GM18505 (cell line): ENCODE measurements around the gene PRKCA.
A peak's percentile ranks its signal among the peaks of the same experiment; 100 is the strongest.

Experiments used
- ATAC-seq: cut with Tn5 transposase; IDR thresholded peaks from one replicate; pipeline ENCODE4 v1.9.1; 2021; ENCODE audit not compliant: unreplicated experiment
- POLR2A ChIP-seq: IDR thresholded peaks from 4 replicates; pipeline ENCODE4 v1.6.1; 2011; ENCODE audit warnings: borderline replicate concordance; ENCODE audit not compliant: insufficient read depth, insufficient read length; ENCODE audit errors: extremely low read depth

PRKCA gene

DNA sequence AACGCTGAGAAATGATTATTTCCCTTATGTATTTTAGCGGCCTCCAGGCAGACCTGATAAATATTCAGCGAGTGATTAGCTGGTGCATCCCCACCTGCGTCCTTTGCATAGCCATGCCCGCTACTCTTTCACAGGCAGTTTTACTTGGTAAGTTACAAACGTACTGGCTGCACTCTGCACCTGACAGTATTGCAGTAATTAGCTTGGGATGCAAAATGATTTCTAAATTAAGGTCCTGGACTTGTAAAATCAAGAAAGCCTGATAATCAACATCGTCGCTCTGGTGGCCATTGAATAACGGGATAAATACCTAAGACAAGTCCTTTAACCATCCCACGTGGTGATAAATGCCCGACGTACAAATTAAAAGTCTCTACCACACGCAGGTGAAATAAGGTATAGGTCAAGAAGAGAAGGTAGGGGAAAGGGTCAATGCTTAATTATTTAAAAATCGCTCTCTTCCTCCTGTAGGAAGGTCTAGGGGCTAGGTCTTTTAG, 998 bp upstream of the PRKCA start:
- no peak for ATAC-seq
- no peak for TF ChIP-seq POLR2A

DNA sequence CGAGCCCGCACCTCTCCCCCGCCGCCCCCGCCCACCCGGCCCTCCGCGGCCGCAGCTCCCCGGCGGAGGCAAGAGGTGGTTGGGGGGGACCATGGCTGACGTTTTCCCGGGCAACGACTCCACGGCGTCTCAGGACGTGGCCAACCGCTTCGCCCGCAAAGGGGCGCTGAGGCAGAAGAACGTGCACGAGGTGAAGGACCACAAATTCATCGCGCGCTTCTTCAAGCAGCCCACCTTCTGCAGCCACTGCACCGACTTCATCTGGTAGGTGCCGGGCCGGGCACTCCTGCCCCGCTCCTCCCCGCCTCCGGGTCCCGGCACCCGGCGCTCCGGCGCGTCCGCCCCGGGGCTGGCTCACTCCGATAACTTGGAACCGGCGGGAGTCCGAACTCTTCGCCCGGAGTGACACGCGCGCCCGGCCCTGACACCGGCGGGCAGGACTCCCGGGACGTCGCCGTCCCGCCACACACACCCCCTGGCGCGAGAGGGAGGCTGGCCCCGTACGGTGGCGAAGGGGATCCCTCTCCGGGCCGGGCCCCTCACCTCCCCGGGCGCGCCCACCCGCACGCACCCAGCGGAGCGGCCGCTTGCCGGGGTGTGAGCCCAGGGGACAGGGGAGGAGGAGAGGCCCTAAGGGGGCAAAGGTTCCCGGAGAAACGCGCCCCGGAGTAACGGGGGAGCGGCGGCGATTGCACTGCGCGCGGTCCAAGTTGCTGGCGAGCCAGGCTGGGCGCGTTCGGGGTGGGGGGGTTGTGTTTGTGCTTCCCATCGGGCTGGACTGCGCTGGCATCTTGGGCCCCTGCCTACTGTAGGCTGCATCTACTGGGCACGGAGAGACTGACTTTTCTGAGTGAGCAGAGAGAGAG, 581 bp downstream of the PRKCA start:
- peak; percentile 35 for ATAC-seq
- TF ChIP-seq POLR2A: no peak

DNA sequence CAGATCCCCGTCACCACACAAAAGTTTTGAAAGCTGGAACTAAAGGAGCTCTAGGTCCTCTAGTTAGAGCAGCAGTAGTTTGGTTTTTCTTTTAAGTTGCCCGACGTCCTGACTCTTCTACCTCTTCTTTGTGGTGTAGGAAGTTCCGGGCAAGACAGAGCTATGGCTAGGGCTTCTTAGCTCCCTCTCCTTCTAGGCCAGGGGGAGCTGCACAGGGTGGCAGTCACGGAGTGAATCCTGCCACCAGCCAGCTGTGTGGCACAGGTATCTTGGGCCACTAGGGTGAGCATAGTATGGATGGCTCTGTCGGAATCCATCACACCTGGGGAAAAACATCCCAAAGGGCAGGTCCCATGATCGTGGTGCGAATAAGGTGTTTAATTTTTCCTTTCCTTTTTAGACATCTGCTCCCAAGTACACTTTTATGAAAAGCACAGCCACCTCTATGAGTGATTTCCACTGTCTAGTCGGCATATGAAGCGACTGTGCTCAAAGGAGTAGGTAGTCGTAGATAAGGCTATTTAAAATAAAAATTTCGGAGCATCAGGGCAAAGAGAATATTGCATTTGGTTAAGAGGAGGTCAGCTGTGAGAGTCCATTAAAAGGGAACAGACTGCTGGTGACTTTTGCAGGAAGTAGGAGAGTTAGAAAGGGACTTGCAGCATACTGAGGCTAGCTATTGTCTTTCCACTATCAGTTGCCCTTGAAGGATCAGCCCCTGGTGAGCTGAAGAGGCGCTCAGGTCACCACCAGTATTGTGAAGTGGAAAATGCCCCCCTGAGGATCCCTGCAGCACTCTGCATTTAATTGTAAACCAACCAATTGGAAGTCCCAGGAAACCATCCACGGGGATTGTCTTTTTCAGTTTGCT, 2.1 kb downstream of the PRKCA start:
- ATAC-seq: no peak
- no peak for TF ChIP-seq POLR2A

DNA sequence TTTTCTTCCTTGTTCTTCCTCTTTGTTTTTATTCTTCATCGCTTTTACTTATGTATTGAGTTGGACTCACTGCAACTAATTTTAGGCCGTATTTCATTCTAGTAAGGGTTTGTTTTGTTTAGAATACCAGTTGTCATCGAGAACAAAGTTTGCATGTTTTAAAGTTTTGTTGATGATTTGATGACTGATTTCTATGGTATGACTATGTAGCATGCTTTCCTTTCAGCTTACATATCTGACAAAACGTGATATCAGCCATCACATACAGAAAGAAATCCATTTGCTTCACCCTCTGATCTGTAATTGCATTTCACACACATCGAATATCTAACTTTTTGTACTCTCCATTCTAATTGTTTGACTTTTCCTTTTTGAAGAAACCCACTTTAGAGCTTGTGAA, 4.0 kb downstream of the PRKCA start:
- no peak for ATAC-seq
- TF ChIP-seq POLR2A: no peak

DNA sequence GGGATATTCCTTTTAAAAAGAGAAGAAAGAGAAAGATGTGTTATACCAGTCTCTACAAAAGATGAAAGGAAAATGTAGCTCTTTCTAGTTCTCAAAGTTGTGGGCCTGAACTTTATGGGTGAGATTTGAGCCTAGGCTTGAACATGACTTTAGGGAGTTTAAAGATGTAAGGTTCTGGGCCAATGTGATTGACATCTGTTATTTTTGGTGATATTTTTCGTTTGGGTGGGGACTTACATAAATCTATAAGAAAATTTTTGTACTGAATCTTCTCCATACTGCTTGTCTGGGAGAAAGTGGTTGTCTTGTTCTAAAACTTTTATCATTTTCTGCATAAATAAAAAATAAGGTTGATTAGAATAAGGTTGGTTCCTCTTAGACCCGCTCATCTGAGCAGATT, 4.8 kb downstream of the PRKCA start:
- TF ChIP-seq POLR2A: no peak
- no peak for ATAC-seq

DNA sequence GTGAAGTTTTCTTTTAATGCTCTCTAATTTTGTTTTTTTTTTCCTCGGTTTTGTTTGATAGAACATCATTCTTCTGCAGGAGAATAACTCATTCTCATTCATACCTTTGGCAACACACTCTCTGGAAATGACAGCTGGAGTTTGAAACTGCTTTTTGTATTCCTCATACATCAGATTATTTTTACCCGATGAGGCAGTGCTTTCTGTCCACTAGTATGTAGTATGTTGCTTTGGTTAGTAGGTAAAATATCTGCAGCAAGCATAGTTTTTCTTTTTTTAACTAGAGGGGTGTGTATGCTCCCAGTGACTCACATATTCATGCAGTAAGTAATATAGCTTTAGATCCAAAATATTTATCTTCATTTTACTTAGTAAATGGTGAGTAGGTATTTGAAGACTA, 6.4 kb downstream of the PRKCA start:
- ATAC-seq: no peak
- no peak for TF ChIP-seq POLR2A

DNA sequence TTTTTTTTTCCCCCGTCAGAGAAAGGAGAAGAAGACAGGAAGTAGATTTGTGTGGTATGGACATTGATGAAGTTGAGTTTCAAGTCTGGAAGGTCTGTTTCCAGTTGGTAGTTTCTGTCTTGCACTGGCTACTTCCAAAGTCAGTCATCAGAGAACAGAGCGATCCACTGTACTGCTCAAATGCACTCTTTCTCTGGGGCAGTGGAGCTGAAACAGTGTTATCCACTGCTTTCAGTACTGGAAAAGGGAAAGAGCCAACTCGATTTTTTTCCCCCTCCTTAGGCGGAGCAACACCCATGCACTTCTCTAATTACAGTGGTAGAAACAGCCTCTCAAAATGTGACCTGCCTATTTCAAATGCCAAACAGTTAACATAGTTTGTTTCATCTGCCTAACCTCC, 7.4 kb downstream of the PRKCA start:
- no peak for TF ChIP-seq POLR2A
- no peak for ATAC-seq

DNA sequence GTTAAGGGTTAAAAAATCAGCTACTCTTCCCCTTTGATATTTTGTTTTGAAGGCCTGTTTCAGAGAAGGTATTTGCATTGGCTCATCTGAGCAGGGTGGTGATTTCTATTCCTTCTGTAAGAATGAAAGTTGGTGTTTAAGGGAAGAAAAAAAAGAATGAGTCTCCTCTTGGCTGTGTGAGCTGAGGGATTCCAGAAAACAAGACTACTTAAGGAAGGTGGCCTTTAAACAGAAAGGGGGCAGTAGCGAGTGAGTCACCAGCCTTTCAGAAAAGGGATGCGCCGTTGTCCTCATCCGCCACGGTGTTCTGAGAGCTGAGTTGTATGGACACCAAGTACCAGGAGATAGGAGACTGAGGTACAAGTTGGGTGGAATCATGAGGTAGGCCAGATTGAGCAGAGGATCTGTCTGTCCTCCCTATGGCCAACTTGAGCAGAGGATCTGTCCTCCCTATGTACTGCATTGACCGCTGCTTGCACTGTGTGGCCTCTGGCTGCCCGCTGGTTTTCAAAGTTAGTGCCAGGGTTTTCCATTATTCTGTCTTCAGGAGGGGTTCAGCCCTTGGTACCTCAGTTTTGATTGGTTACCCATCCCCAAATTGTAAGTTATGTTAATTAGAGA, 8.2 kb downstream of the PRKCA start:
- no peak for ATAC-seq
- no peak for TF ChIP-seq POLR2A

DNA sequence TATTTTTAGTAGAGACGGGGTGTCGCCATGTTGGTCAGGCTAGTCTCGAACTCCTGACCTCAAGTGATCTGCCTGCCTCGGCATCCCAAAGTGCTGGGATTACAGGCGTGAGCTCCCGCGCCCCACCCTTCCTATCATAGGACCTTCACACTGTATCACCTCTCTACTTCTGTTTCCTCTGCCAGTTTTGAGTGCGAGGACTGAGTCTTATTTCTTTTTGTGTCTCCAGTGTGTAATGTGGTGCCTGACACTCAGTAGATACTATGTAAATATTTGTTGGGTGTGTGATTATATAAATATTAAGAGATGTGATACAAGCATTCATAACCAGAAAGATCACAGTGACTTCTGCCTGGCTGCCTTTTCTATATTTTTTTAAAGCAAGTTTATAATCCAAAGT, 10.5 kb downstream of the PRKCA start:
- no peak for ATAC-seq

DNA sequence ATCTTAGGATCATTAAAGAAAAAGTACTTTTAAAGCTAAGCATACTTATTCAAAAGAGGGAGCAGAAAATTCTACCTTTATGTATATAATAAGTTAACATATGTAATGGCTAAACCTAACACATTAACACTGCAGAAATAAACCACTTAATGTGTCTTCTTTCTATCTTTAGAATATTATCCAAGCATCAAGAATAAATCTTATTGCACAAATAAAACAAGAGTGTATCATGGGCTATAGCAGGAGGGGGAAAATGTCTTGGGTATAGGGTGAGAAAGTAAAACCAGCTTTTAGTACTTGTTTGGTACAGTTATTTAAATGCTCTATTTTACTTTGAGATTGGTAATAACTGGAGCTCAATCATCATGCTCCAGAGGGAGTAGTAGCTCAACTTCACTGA, 10.9 kb downstream of the PRKCA start:
- no peak for TF ChIP-seq POLR2A
- ATAC-seq: no peak

More for the DNA sequence above, 10.5 kb downstream of the PRKCA start:
- no peak for TF ChIP-seq POLR2A

DNA sequence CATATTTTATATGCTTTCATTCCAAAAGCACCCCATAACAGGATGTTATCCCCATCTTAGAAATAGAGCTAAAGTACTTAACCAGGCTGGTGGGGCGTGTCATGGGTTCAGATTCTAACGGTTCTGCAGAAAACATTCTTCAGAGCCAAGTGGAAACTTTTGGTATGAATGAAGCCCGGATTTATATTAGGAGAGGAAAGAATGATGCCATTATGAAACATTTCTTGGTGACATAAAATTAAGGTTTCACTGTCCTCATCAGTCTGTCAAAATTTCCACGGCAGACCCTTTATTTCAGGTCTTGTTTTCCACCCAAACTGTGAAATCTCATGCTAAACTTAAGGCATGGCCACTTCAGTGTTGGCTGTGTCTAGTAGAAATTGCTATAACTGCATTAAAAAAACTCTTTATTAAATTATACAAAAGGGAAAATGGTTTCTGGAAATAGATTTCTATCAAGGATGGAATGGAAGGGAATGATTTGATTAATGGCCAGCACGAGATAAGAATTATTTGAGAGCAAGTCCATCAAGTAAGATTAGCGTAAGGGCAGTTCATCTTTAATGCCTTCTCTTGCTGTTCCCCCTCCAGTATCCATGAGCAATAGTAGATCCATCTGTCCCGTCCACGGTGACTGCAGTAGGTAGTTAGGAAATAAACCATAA, 11.7 kb downstream of the PRKCA start:
- TF ChIP-seq POLR2A: no peak
- ATAC-seq: no peak

DNA sequence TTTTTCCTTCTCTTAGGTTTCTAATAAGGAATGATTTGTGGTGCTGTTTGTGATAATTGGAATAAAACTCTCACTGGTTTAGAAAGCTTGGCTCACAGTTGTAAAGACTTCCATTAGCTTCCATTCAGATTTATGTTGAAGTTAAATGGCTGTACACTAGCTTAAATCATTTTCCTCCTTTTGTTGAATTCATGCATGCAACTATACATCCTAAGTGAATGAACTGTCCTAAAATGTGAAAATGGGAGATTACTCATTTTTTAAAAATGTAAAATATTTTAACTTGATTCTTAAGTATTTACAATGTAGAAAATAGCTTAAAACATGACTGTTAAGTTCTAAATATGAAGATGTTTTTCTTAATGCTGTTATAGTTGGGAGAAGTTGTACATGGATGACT, 15.2 kb downstream of the PRKCA start:
- TF ChIP-seq POLR2A: no peak
- ATAC-seq: no peak

DNA sequence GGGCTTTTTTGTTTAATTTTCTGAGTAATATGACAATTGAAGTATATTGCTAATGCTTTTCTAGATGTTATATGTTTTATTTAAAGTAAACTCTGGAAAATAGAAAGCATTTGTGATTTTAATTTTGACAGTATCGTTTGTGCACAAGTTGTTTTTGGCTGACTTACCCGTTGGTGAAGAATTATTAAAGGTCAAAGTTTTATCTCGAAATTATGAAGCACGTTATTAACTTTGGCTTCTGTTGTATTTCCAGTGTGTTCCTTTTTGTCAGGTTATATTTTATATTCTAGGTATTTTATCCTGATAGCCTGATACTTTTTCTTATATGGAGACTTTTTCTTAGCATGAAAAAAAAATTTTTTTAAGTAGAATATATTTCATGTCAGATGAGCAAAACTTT, 16.8 kb downstream of the PRKCA start:
- no peak for TF ChIP-seq POLR2A
- no peak for ATAC-seq
